OCI-LY3 (cell line): Measurements from ENCODE around the gene BCDIN3D.

Experiments
- EZH2phosphoT487 ChIP-seq: fragments of 200-600 bp; shearing (Covaris generic); IDR thresholded peaks from 2 replicates; pipeline ENCODE4 v1.6.1; 2018; ENCODE audit warnings: antibody characterized with exemption, mixed run types, low read depth
- TF ChIP-seq, protein P1 (sequence below): fragments of 200-600, 300-600 bp; sonication (generic); IDR thresholded peaks from 2 replicates; pipeline ENCODE4 v1.5.1; 2014; ENCODE audit warnings: antibody characterized with exemption, low read length, low read depth

DNA sequence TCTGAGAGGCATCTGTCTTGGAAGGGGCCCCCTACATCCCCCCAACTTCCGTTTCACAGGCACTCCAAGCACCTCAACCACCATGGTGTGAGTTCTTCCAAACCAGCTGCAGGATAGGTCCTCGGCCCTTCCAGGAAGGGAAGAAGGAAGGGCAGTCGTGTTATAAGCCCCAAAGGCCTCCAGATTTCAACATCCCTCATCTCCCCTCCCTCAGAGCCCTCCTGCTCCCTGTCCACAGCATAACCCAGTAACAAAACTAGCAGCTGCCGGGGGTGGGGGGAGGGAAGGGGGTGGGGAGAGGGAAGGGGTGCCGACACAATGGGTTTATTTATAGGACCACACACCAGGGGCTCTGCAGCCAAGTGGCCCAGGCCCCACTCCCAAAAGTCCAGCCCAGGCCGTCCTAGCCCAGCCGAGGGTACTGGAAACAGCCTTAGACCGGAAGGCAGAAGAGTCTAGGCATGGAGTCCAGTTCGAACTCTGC lies 33.0 kb downstream of the BCDIN3D start:
- TF ChIP-seq, protein P1, sequence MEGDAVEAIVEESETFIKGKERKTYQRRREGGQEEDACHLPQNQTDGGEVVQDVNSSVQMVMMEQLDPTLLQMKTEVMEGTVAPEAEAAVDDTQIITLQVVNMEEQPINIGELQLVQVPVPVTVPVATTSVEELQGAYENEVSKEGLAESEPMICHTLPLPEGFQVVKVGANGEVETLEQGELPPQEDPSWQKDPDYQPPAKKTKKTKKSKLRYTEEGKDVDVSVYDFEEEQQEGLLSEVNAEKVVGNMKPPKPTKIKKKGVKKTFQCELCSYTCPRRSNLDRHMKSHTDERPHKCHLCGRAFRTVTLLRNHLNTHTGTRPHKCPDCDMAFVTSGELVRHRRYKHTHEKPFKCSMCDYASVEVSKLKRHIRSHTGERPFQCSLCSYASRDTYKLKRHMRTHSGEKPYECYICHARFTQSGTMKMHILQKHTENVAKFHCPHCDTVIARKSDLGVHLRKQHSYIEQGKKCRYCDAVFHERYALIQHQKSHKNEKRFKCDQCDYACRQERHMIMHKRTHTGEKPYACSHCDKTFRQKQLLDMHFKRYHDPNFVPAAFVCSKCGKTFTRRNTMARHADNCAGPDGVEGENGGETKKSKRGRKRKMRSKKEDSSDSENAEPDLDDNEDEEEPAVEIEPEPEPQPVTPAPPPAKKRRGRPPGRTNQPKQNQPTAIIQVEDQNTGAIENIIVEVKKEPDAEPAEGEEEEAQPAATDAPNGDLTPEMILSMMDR = no peak
- no peak for TF ChIP-seq EZH2phosphoT487
